Measurements from ENCODE around the gene TENT5A. TPM values are rescaled to one million over a fixed set of nuclear protein-coding genes. Genes with fewer than 3 reads are reported as not detected.

TENT5A gene
- total RNA-seq, 2 experiments from 2014 or later: 1.1 to 1.2 TPM

DNA sequence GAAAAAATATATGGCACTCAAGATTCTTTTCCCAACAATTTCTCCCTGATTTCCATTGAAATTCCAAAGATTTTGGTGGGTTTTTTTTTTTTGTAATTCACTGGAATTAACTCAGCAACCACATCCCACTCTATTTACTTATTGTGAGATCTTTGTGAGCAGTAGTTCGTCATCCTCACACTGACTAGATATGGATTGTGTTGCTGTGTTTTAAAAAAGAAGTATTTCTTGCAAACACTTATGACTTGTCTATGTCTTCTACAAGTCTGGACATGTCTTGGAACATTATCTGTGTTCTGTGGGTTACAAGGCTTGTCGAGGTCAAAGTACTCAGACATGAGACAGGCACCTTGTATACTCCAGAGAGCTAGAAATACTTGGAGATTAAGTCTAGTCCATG is 7.3 kb upstream of the TENT5A start:
- H3K4me1 Mint-ChIP-seq (ENCODE audit: low read depth): no peaks in the 10 kb centered on the region
- no peak for ATAC-seq
- intact Hi-C loops (cut with micrococcal nuclease): loop anchor here (10.0 kb wide), 2 partner anchors 1155 to 1425 kb away; no protein-coding TSS in a partner anchor
- no peak for DNase-seq
- peaks cover 6% of the 10 kb centered on the region for H3K27me3 Mint-ChIP-seq
- H3K36me3 Mint-ChIP-seq (ENCODE audit: low read depth): no peaks in the 10 kb centered on the region
- no peaks in the 10 kb centered on the region for H3K9me3 Mint-ChIP-seq
- TF ChIP-seq, protein P1, sequence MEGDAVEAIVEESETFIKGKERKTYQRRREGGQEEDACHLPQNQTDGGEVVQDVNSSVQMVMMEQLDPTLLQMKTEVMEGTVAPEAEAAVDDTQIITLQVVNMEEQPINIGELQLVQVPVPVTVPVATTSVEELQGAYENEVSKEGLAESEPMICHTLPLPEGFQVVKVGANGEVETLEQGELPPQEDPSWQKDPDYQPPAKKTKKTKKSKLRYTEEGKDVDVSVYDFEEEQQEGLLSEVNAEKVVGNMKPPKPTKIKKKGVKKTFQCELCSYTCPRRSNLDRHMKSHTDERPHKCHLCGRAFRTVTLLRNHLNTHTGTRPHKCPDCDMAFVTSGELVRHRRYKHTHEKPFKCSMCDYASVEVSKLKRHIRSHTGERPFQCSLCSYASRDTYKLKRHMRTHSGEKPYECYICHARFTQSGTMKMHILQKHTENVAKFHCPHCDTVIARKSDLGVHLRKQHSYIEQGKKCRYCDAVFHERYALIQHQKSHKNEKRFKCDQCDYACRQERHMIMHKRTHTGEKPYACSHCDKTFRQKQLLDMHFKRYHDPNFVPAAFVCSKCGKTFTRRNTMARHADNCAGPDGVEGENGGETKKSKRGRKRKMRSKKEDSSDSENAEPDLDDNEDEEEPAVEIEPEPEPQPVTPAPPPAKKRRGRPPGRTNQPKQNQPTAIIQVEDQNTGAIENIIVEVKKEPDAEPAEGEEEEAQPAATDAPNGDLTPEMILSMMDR (IDR thresholded peaks at IDR 0.05): no peak
- CTCF ChIA-PET: no interaction called here
- POLR2A ChIA-PET: no interaction called here
- no peak overlapping the region for H3K4me3 Mint-ChIP-seq
- no peak overlapping the region for H3K27ac Mint-ChIP-seq

DNA sequence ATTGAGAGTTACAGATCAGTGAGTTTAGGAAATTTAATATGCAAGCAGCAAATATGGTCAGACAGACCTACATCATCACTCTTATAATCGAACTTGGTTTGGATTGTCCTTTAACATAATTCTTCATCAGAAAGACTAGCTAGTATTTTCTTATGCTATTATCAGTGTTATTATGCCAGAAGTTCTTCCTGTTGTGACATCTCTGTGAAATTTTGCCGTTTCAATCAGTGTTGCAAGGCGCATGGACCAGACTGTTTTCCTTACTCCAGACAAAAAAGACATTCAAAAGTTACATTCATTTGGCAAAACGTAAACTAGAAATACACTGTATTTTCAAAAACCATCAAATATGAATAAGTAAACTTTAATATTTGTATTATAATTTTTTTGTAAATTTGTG is 5.7 kb upstream of the TENT5A start:
- TF ChIP-seq, protein P1 (IDR thresholded peaks at IDR 0.05): no peak
- ChIA-PET POLR2A (no interaction called here), CTCF (no interaction called here)
- H3K9me3 Mint-ChIP-seq: no peaks in the 10 kb centered on the region
- peaks cover 8% of the 10 kb centered on the region for H3K27me3 Mint-ChIP-seq
- no peak overlapping the region for H3K27ac Mint-ChIP-seq
- H3K4me3 Mint-ChIP-seq: no peak overlapping the region
- intact Hi-C loops (cut with micrococcal nuclease): loop anchor here (10.0 kb wide), 2 partner anchors 1153 to 1423 kb away; no protein-coding TSS in a partner anchor
- DNase-seq: no peak
- H3K36me3 Mint-ChIP-seq (ENCODE audit: low read depth): no peaks in the 10 kb centered on the region
- no peaks in the 10 kb centered on the region for H3K4me1 Mint-ChIP-seq (ENCODE audit: low read depth)
- ATAC-seq: no peak

DNA sequence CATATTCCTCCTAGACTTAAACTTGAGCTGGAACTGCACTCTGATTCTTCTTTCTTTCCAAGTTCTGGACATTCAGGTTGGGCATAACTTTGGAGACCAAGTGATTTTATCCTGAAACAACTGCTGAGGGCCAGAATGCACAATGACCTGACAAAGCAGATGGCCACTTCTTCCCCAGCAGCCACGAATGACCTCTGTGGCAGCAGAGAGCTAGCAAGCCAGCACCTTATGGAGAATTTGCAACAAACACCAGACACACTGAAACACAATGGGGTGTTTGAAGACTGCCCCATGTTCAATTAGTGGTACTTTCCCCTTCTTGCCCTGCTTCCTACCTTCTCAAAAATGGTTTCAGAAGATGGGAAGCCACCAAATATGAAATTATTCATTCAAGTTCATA is 4.2 kb upstream of the TENT5A start:
- ATAC-seq (no peak), DNase-seq (no peak)
- CTCF ChIA-PET: no interaction called here
- Mint-ChIP-seq H3K9me3 (no peaks in the 10 kb centered on the region), H3K4me3 (no peak overlapping the region), H3K36me3 (ENCODE audit: low read depth) (no peaks in the 10 kb centered on the region), H3K4me1 (ENCODE audit: low read depth) (peaks cover under 1% of the 10 kb centered on the region), H3K27ac (no peak overlapping the region), H3K27me3 (peaks cover 12% of the 10 kb centered on the region)
- POLR2A ChIA-PET: no interaction called here
- intact Hi-C loops (cut with micrococcal nuclease): loop anchor here (10.0 kb wide), 2 partner anchors 1152 to 1422 kb away; no protein-coding TSS in a partner anchor
- TF ChIP-seq, protein P1 (IDR thresholded peaks at IDR 0.05): no peak

DNA sequence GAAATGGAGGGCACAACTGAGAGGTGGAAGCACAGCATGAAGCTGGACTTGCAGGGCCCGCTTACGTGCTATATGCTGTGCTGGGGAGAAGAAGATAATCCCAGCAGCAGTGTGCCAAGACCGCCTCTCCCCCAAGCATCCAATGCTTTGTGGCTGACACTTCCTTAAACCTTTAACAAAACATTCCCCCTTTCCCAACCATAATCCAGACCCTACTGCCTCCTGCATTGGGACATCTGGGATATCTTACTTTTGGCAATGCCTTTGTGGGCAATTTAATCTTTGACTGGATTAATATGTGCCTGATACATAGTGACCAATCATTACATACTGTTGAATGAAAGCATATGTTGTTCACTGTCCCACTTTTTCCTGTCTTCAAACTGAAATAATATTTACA is 3.1 kb upstream of the TENT5A start:
- CTCF ChIA-PET: interaction anchor here (0.9 kb wide), 1 partner anchor 1150 kb away, joined by 4 read pairs; no protein-coding TSS in a partner anchor
- TF ChIP-seq, protein P1 (IDR thresholded peaks at IDR 0.05): no peak
- ATAC-seq (no peak), DNase-seq (no peak)
- Mint-ChIP-seq H3K4me1 (ENCODE audit: low read depth) (peaks cover 12% of the 10 kb centered on the region), H3K9me3 (no peaks in the 10 kb centered on the region), H3K36me3 (ENCODE audit: low read depth) (no peaks in the 10 kb centered on the region), H3K27me3 (peaks cover 23% of the 10 kb centered on the region), H3K27ac (no peak overlapping the region), H3K4me3 (no peak overlapping the region)
- POLR2A ChIA-PET: no interaction called here
- intact Hi-C loops (cut with micrococcal nuclease): loop anchor here (10.0 kb wide), 2 partner anchors 1151 to 1421 kb away; no protein-coding TSS in a partner anchor

DNA sequence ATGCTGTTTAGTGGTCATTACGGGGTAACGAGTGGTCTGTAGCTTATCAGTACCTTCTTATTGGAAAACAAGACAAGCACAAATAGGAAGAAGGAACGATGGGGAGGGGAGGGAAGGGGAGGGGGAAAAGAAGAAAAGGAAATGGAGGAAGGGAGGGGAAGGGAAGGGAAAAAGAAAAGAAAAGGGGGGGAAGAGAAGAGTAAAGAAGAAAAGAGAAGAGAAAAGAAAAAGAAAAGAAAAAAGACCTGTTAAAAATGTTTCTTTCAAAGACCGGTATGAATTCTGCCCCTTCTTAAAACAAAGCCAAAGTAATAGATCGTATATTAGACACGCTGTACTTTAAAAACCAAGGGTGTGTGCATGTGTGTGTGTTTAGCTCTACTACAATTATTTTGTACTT is 2.4 kb upstream of the TENT5A start:
- peaks cover 17% of the 10 kb centered on the region for H3K4me1 Mint-ChIP-seq (ENCODE audit: low read depth)
- DNase-seq (no peak), ATAC-seq (no peak)
- ChIA-PET CTCF (interaction anchor here (0.9 kb wide), 1 partner anchor 1149 kb away, joined by 4 read pairs; no protein-coding TSS in a partner anchor), POLR2A (no interaction called here)
- intact Hi-C loops (cut with micrococcal nuclease): loop anchor here (10.0 kb wide), 2 partner anchors 1150 to 1420 kb away; no protein-coding TSS in a partner anchor
- no peak overlapping the region for H3K27ac Mint-ChIP-seq
- TF ChIP-seq, protein P1 (IDR thresholded peaks at IDR 0.05): no peak
- H3K36me3 Mint-ChIP-seq (ENCODE audit: low read depth): no peaks in the 10 kb centered on the region
- no peaks in the 10 kb centered on the region for H3K9me3 Mint-ChIP-seq
- H3K27me3 Mint-ChIP-seq: peaks cover 25% of the 10 kb centered on the region
- H3K4me3 Mint-ChIP-seq: no peak overlapping the region
